ENCODE results near the gene SLAIN1. TPM values are rescaled to one million over a fixed set of nuclear protein-coding genes. Genes with fewer than 3 reads are reported as not detected.

The SLAIN1 gene
- total RNA-seq, 2 experiments from 2014 or later: 16.4 to 31.7 TPM

DNA sequence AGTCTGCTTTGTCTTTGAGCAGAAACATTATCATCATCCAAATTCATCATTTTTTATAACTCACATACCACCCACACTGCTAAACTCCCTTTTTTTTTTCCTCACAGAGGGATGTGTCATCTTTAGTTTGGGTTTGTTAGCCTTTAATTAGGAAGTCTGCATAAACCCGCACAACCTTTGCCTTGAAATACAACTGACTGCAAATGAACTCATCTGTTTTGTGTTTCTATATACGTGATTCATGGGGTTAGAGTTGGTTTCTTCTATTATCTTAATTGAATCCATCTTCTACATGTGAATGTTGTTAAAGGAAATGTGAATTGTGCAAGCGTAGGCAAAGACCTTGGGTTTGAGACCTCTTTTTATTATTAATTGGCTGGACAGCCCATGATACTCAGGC, 102.7 kb downstream of the SLAIN1 start:
- intact Hi-C loops (cut with micrococcal nuclease; ENCODE audit: unreplicated experiment): no loop called here
- Histone ChIP-seq H3K4me2 (ENCODE audit: low read length) (no peak overlapping the region), H3K4me1 (ENCODE audit: insufficient read depth, low read length, poor library complexity, severe bottlenecking) (no peaks in the 10 kb centered on the region), H3K4me3 (ENCODE audit: low read depth, low read length, poor library complexity, severe bottlenecking) (no peak overlapping the region), H3K36me3 (ENCODE audit: insufficient read depth, low read length) (no peaks in the 10 kb centered on the region), H3K9me3 (ENCODE audit: low read length) (no peaks in the 10 kb centered on the region), H2AFZ (ENCODE audit: low read length) (no peak overlapping the region), H3K79me2 (ENCODE audit: insufficient read depth, low read depth, low read length) (no peaks in the 10 kb centered on the region), H3K27ac (ENCODE audit: low read depth, low read length, poor library complexity, severe bottlenecking) (no peak overlapping the region), H4K20me1 (ENCODE audit: insufficient read depth, low read length) (no peaks in the 10 kb centered on the region), H3K9me2 (ENCODE audit: insufficient read depth, low read length) (no peaks in the 10 kb centered on the region)
- TF ChIP-seq EZH2phosphoT487 (IDR thresholded peaks at IDR 0.05; ENCODE audit: borderline replicate concordance, low read depth, low read length) (no peak), CTCF (conservative IDR thresholded peaks at IDR 0.05; ENCODE audit: low read length) (no peak)
- no TSS peak for BruUV-seq (replicated peaks)
- no peak for DNase-seq (ENCODE audit: low spot score)
- CTCF ChIA-PET (ENCODE audit: unreplicated experiment): no interaction called here
- POLR2A ChIA-PET: no interaction called here

- Histone ChIP-seq H3K4me3 (ENCODE audit: low read depth, low read length, poor library complexity, severe bottlenecking) (no peak overlapping the region), H3K9me2 (ENCODE audit: insufficient read depth, low read length) (no peaks in the 10 kb centered on the region), H2AFZ (ENCODE audit: low read length) (no peak overlapping the region), H3K4me2 (ENCODE audit: low read length) (no peak overlapping the region), H3K4me1 (ENCODE audit: insufficient read depth, low read length, poor library complexity, severe bottlenecking) (no peaks in the 10 kb centered on the region), H3K9me3 (ENCODE audit: low read length) (no peaks in the 10 kb centered on the region), H4K20me1 (ENCODE audit: insufficient read depth, low read length) (no peaks in the 10 kb centered on the region), H3K27ac (ENCODE audit: low read depth, low read length, poor library complexity, severe bottlenecking) (no peak overlapping the region), H3K36me3 (ENCODE audit: insufficient read depth, low read length) (no peaks in the 10 kb centered on the region), H3K79me2 (ENCODE audit: insufficient read depth, low read depth, low read length) (no peaks in the 10 kb centered on the region)
- ChIA-PET CTCF (ENCODE audit: unreplicated experiment) (no interaction called here), POLR2A (interaction anchor here (0.6 kb wide), 1 partner anchor 953 kb away, joined by 8 read pairs; no protein-coding TSS in a partner anchor)
- intact Hi-C loops (cut with micrococcal nuclease; ENCODE audit: unreplicated experiment): no loop called here
- DNase-seq (ENCODE audit: low spot score): no peak
- TF ChIP-seq EZH2phosphoT487 (IDR thresholded peaks at IDR 0.05; ENCODE audit: borderline replicate concordance, low read depth, low read length) (no peak), CTCF (conservative IDR thresholded peaks at IDR 0.05; ENCODE audit: low read length) (no peak)
- no TSS peak for BruUV-seq (replicated peaks)
Measured at GRCh38 chr13:77806518-77806917, 109.0 kb downstream of the SLAIN1 start.

GRCh38 chr13:77807431-77808135, 110.1 kb downstream of the SLAIN1 start:
- BruUV-seq (replicated peaks): no TSS peak
- TF ChIP-seq CTCF (conservative IDR thresholded peaks at IDR 0.05; ENCODE audit: low read length) (no peak), EZH2phosphoT487 (IDR thresholded peaks at IDR 0.05; ENCODE audit: borderline replicate concordance, low read depth, low read length) (no peak)
- Histone ChIP-seq H3K27ac (ENCODE audit: low read depth, low read length, poor library complexity, severe bottlenecking) (no peak overlapping the region), H3K79me2 (ENCODE audit: insufficient read depth, low read depth, low read length) (no peaks in the 10 kb centered on the region), H3K9me3 (ENCODE audit: low read length) (no peaks in the 10 kb centered on the region), H2AFZ (ENCODE audit: low read length) (no peak overlapping the region), H3K9me2 (ENCODE audit: insufficient read depth, low read length) (no peaks in the 10 kb centered on the region), H3K4me3 (ENCODE audit: low read depth, low read length, poor library complexity, severe bottlenecking) (no peak overlapping the region), H3K4me1 (ENCODE audit: insufficient read depth, low read length, poor library complexity, severe bottlenecking) (no peaks in the 10 kb centered on the region), H3K4me2 (ENCODE audit: low read length) (no peak overlapping the region), H3K36me3 (ENCODE audit: insufficient read depth, low read length) (no peaks in the 10 kb centered on the region), H4K20me1 (ENCODE audit: insufficient read depth, low read length) (no peaks in the 10 kb centered on the region)
- intact Hi-C loops (cut with micrococcal nuclease; ENCODE audit: unreplicated experiment): no loop called here
- ChIA-PET POLR2A (interaction anchor here (0.6 to 0.7 kb wide), 2 partner anchors 90 to 447 kb away, joined by 3 read pairs; no protein-coding TSS in a partner anchor), CTCF (ENCODE audit: unreplicated experiment) (no interaction called here)
- no peak for DNase-seq (ENCODE audit: low spot score)

Data from OCI-LY7 (cell line).